HTERT RPE-1 (cell line): ENCODE results near the gene GPRC5C.
"Not testable (repeated sequence)": the region's sequence is repeated elsewhere in the genome, so short reads cannot be mapped to it uniquely, and the experiment has no call there.

Source experiments
- in situ Hi-C: fragments of 300-500 bp; cut with MboI; formaldehyde crosslinking; loops from 4 replicates; pipeline ENCODE4 v1.14.3; 2020; ENCODE audit warnings: low sequenced_read_pairs

Gene GPRC5C

GRCh38 chr17:74404789-74405188 lies 27.1 kb upstream of the GPRC5C start:
- in situ Hi-C loops = no loop called here

DNA sequence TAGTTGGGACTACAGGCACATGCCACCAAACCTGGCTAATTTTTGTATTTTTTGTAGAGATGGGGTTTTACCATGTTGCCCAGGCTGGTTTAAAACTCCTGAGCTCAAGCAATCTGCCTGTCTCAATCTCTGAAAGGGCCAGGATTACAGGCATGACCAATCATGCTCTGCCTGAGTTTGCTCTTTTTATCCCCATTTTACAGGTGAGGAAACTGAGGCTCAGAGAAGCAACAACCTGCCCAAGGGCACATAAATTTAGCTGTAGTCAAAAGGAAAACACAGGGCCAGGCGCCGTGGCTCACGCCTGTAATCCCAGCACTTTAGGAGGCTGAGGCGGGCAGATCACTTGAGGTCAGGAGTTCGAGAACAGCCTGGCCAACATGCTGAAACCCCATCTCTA lies 26.6 kb upstream of the GPRC5C start:
- in situ Hi-C loops = not testable (repeated sequence)

GRCh38 chr17:74407384-74407783 lies 24.5 kb upstream of the GPRC5C start:
- in situ Hi-C loops = no loop called here

- in situ Hi-C loops = no loop called here
Measured at GRCh38 chr17:74408262-74408661, 23.6 kb upstream of the GPRC5C start.

- in situ Hi-C loops = no loop called here
Measured at GRCh38 chr17:74408815-74409214, 23.1 kb upstream of the GPRC5C start.

DNA sequence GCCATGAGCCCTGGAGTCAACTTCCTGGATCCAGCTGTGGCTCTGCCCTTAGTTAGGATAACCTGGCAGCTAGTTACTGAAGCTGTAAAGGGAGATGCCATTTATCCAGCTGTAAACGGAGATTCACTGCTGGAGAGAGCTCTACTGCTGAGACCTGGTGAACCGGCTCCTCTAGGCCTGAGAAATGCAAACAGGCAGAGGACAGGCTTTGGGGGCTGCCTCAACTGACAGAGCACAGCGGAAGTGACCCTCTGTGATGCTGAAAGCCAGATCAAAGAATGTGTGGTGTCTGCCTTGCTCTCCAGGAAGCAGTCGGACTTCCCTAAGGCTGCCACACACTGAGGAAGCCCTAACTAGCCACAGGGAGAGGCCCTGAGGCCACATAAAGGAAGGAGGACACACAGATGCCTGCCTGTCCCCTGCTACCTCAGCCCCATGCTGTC lies 21.9 kb upstream of the GPRC5C start:
- in situ Hi-C loops = no loop called here

- in situ Hi-C loops = no loop called here
Measured at GRCh38 chr17:74412581-74412980, 19.3 kb upstream of the GPRC5C start.

- in situ Hi-C loops = no loop called here
Measured at GRCh38 chr17:74413491-74413890, 18.4 kb upstream of the GPRC5C start.

GRCh38 chr17:74414510-74414909 lies 17.4 kb upstream of the GPRC5C start:
- in situ Hi-C loops = no loop called here

DNA sequence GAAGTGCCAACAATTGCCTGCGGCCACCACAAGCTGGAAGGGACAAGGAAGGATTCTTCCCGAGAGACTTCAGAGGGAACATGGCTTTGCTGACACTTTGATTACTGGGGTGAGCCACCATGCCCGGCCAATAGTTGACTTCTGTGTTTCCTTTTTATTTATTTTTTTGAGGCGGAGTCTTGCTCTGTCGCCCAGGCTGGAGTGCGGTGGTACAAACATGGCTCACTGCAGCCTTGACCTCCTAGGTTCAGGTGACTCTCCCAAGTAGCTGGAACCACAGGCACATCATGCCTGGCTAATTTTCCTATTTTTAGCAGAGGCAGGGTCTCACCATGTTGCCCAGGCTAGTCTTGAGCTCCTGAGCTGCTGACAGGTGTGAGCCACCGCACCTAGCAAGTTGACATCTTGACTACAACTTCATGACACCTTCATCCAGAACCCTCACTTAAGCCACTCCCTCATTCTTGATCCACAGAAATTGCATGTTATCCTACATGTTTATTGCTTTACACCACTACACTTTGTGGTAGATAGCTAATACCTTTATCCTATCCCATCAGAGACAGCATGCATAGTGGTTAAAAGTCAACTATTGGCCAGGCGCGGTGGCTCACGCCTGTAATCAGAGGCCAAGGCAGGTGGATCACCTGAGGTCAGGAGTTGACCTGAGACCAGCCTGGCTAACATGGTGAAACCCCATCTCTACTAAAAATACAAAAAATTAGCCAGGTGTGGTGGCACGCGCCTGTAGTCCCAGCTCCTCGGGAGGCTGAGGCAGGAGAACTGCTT lies 16.1 kb upstream of the GPRC5C start:
- in situ Hi-C loops = no loop called here

- in situ Hi-C loops = no loop called here
Measured at GRCh38 chr17:74417178-74418045, 14.5 kb upstream of the GPRC5C start.

DNA sequence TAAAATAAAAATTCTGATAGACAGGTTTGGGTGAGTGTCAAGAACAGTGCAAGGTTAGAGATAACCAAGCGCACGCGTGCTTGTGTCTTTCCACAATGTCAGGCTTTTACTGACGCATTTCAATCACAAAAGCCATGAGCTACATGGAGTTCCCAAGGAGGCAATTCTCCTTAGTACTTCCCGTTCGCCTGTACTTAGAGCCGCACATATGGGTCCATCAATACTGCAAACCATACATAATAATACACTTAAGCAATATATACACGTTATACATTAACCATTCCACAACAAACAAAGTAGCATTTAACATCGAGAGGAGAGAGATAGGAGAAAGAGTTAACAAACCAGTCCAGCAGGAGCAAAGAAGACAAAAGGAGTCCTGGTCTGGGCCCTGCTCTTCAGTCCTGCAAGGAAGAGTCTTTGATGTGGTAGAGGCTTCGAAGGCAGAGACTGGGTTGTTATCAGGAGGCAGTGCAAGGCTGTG lies 11.9 kb upstream of the GPRC5C start:
- in situ Hi-C loops = no loop called here

DNA sequence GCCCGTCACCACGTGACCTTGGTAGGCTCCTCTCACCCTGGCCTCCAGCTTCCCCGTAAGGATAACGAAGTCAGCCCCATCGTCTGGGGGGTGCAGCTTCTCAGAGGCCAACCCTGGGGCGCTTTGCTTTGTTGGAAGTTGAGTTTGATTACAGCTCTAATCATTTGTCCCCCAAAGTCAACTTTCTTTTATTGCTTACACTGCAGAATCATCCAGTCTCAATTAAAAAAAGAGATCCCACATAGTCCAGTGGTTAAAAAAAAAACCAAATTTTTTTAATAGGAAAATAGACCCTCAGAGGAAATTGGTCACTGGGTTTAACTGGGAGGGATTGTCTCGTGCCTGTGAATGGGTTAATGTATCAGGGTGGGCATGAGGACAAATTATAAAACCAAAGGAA lies 7.8 kb upstream of the GPRC5C start:
- in situ Hi-C loops = no loop called here

GRCh38 chr17:74424657-74425056 lies 7.2 kb upstream of the GPRC5C start:
- in situ Hi-C loops = no loop called here

DNA sequence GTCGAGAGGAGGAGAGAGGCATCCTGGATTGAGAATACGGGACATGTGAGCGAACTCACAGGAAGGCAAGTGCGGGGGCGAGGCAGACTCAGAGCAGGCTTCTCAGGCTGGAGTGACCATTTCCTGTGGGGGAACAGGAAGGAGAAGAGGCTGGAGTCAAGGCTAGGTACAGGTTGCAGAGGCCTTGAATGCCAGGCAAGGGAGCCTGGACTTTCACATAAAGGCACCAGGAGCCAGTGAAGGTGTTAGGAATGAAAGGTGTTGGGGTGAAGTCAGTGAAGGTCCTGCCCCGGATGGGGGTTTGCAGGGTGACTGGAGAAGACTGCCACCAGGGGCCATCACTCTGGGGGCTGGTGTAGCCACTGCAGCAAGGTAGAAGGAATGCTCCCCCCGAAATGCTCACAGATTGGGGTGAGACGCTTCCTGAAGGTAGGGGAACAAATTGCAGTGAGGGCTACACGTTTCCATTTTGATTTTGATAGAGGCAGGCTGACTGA lies 5.3 kb upstream of the GPRC5C start:
- in situ Hi-C loops = no loop called here

DNA sequence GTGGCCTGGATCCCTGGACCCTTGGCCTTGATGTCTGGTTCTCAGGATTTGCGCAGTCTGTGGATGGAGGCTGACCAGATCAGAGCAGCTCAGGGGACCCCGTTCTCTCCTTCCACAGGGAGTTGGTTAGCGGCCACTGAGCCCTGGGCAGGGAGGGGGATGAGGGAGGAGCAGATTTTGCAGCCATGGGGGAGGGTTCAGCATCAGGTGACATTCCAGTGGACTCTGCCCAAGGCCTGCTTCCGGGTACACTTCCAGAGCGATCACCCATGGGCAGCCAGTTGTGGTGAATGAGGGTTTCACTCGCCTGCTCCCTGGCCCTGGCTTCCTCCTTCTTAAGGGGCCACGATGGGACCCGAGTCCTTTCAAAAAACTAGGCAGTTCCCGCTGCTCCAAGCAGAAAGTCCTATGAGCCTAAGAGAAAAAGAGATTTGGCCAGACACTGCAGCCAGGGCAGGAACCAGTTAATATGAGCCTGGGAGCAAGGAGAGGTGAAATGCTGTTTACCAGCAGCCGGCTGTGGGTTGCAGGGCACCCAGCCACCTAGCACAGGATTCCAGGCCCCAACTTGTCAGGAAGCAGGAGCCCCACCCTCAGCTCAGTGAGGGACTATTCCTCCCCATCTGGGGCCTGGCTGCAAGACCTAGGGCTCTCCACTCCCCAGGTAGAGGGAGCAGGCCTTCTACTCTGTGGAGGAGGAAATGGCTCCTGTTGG lies 4.7 kb upstream of the GPRC5C start:
- in situ Hi-C loops = no loop called here

GRCh38 chr17:74427763-74428153 lies 4.1 kb upstream of the GPRC5C start:
- in situ Hi-C loops = no loop called here

DNA sequence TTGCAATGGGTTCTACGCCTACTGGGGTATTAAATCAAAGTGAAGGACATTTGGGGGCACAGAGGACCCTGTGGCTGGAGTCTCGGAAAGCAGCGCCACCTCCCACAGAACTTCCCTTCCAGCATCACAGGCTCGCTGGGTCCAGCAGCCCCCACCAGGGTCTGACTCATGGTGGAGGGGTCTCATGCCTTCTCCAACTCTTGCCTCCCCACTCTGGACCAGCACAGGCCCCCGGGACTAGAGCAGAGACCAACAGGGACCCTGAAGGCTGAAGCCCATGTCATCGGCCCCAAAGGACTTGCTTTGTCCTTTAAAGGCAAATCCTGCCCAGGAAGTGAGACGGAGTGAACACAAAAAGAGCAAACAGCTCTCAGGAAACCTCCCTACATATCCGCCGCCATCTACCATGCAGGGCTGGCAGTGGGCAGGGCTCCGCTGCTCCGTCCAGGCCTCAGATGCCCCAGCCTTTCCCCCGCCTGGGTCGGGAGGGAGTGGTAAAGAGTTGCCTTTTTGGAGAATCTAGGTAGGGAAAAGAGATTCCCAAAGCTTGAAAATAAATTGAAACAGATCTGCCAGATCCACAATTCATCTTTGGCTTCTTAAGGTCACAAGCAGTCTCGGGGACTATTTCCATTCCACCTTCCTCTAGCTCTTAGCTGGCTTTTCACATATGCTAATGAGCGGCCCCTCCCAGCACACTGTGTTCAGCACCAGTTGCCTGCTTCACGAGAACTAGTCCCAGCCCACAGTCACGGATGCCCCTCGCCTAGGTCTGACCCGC lies 2.1 kb upstream of the GPRC5C start:
- in situ Hi-C loops = no loop called here

- in situ Hi-C loops = no loop called here
Measured at GRCh38 chr17:74430385-74430705, 1.5 kb upstream of the GPRC5C start.
